Fibroblast of skin of scalp (primary cell): ENCODE measurements around the gene TMCO4. TPM values are rescaled to one million over a fixed set of nuclear protein-coding genes. Genes with fewer than 3 reads are reported as not detected.
"Not testable (repeated sequence)": the region's sequence is repeated elsewhere in the genome, so short reads cannot be mapped to it uniquely, and the experiment has no call there.

ENCODE experiments used
- DNase-seq: peaks from one replicate; pipeline ENCODE4 v3.0.0-alpha.2; 2013
- polyA plus RNA-seq, 2 experiments: library from polyadenylated mRNA; unstranded; fragments of 120-200 nt; gene quantifications; one replicate each; pipeline ENCODE4 v1.2.1, GENCODE V29; 2013; ENCODE audit not compliant: insufficient read length in 2 of 2

The TMCO4 gene
- 4.9 TPM for polyA plus RNA-seq (2013, experiment 1 of 2; ENCODE audit: insufficient read length)
- 3.8 TPM for polyA plus RNA-seq (2013, experiment 2 of 2; ENCODE audit: insufficient read length)

DNA sequence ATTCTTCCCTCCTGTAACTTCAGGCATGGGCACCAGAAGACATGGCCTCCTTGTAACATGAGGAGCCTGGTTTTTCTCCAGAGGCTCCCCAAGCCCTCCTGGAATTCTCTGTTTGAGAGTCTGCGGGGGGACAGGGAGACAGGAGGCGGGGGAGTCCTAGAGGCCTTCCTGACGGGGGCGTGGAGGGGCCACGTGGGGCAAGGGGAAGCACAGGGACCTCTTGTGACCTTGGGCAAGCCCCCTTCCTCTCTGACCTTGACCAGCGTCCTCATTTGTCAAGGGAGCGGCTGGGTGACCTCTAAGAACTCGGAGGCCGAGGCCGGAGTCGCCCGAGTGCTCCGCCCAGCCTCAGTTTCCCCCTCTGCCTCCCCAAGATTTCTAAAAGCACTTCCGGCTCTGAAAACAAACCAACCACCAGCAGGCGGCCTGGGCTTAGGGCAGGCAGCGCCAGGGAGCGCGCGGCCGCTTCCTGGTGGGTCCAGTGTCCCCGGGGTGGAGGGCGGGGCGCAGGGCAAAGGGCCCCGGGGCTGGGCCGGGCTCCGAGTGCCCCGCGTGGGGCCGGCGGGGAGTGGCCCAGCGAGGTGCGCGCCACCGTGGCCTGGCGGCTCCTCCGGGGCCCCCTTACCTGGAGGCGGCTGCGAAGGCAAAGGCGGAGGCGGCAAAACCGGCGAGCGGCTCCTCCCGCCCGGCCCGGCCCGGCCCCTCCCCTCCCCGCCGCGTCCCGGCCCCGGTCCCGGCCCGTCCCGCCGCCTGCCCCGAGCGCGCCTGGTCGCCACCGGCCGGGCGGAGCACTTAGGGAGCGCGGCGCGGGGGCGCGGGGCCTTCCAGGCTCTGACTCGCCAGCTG, at the start of gene TMCO4:
Gene TMCO4, minus strand, starts transcription at position 687 of the 846 bp plus-strand sequence. CDS start 19,158 bp downstream, outside the sequence.
- peak; percentile 56 for DNase-seq

DNA sequence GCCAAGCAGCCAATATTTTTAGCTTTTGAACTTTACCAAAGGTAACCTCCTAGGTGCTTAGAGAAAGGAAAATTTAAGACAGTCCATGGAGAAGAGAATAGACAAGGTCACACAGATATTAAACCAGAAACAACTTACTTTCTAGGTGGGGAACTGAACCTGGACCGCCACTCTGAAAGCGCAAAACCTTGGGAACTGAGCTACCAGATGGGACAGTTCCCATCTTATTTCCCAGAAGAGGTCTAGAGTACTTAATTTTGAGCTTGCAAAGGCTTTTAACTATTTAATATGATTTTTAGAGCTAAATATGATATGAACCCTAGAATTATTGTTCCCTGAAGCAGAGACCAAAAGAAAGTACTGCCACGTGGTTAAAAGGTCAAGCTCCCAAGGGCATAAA, 49.6 kb upstream of the TMCO4 start:
- not testable (repeated sequence) for DNase-seq

DNA sequence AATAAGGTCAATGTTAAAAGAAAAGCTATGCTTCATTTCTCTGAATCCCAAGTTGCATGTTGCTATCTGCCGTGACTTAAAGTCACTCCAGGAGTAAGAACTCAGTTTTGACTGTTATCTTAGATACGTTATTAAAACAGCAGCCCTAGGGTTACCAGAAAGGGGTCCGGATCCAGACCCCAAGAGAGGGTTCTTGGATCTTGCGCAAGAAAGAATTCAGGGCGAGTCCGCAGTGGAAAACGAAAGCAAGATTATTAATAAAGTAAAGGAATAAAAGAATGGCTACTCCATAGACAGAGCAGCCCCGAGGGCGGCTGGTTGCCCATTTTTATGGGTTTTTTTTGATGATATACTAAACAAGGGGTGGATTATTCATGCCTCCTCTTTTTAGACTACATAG, 47.6 kb upstream of the TMCO4 start:
- not testable (repeated sequence) for DNase-seq

DNA sequence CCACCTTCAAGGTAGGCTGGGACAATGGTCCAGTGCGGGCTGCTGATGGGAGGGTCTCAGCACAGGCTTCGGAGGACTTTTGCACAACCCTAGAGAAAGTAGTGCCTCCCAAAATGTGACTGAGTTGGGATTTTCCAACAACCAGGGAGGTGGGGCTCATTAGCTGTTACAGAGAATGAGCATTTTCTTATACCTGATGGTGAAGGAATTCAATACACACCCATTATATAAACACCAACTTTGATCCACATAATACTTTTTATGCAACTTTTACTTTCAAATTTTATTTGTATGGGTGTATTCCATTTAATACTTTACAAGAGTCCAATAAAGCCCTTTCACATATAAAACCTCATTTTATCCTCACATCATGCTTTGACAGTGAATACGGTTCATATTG, 46.6 kb upstream of the TMCO4 start:
- DNase-seq = no peak

DNA sequence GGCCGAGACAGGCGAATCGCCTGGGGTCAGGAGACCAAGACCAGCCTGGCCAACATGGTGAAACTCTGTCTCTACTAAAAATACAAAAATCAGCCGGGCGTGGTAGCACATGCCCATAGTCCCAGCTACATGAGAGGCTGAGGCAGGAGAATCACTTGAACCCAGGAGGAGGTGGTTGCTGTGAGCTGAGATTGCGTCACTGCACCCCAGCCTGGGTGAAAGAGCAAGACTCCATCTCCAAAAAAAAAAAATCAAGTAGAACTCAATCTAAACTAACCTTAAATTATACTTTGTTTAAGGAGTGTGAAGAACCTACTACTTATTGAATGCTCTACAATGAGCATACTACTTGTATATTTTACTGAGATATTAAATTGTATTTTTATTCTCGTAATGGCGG, 45.8 kb upstream of the TMCO4 start:
- DNase-seq = no peak

DNA sequence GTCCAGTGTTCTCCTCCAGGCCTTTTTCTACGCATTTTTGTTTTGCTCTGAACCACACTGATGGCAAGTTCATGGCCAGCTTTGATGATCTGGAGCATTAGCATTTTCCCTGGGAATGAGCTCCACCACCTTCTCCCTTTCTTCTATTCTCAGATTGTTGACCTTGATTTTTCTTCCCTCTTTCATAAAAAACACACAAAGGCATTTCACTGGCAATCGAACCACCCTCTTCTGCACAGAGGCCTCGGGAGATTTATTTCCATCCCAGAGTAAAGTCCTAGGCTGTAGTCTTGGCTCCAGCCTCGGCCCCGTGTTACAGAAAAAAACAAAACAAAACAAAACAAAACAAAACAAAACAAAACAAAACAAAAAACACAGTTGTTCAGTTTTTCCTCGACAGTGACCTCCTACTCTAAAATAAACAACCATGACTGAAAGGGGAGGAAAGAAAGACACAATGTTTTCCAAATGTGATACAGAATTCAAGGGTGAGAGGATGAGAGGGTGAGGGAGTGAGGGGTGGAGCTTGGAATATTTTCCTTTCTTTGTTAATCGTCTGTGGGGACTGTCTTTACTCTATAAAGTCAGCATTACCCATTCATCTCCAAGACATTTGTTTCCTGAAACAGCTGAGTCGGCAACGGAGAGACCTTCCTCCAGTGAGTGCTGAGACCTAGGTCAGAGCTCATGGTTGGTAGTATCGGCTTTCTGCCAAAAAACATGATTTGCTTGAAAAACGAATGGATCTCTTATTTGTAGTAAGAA, 45.2 kb upstream of the TMCO4 start:
- no peak for DNase-seq

DNA sequence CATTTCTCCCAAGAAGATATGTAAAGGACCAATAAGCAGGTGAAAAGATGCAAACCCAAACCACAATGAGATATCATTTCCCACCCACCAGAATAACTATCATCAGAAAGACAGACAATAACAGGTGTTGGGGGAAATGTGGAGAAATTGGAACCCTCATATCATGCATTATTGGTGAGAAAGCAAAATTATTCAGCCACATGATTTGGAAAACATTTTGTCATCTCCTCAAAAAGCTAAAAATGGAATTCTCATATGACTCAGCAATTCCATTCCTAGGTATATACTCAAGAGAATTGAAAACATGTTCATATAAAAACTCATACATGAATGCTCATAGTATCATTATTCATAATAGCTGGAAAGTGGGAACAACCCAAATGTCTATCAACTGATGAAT, 40.5 kb upstream of the TMCO4 start:
- DNase-seq = peak; percentile 12

DNA sequence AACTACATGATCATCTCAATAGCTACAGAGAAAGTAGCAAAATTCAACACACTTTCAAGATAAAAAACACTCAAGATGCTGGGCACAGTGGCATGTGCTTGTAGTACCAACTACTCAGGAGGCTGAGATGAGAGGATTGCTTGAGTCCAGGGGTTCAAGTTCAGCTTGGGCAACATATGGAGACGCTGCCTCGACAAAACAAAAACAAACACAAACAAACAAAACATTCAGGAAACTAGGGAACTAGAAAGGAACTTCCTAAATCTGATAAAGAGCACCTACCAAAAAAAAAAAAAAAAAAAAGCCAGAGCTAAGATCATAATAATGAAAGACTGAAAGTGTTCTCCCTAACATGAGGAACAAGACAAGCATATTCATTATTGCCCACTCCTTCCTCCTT, 38.1 kb upstream of the TMCO4 start:
- DNase-seq = no peak

DNA sequence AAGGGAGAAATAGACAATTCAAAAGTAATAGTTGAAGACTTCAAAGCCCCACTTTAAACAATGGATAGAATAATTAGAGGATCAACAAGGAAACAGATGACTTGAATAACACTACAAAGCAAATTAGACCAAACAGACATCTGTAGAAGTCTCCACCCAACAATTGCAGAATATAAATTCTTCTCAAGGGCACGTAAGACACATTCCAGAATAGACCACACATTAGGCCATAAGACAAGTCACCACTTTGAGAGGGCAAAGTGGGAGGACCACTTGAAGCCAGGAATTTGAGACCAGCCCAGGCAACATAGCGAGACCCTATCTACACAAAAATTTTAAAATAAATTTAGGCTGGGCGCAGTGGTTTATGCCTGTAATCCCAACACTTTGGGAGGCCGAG, 35.9 kb upstream of the TMCO4 start:
- peak; percentile 29 for DNase-seq

DNA sequence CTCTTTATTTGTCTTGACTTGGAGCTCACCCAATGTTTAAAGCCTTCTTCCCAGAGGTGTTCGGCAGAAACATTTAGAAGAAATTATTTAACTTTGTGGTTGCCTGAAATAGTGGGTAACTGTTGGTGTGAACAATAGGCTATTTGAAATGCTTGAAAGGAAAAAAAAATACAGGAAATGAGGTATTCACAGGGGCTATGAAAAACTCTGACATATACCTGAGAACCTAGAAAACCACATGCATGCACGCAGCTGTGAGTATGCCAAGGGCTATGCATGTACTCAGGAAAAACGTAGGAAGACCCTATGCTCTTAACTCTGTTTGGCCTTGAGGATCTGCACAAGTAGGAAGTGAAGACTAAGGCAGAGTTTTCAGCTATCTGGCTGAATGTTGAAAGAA, 31.7 kb upstream of the TMCO4 start:
- DNase-seq = no peak

DNA sequence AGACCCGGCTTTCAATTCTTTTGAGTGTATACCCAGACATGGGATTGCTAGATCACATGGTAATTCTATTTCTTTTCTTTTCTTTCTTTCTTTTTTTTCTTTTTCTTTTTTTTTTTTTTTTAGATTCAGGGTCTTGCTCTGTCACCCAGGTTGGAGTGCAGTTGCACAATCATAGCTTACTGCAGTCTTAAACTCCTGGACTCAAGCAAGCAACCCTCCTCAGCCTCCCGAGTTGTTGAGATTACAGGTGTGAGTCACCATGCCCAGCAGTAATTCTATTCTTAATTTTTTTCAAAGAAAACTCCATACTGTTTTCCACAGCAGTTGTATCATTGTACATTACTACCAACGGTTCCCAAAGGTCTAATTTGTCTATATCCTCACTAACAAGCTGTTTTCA, 28.8 kb upstream of the TMCO4 start:
- no peak for DNase-seq

DNA sequence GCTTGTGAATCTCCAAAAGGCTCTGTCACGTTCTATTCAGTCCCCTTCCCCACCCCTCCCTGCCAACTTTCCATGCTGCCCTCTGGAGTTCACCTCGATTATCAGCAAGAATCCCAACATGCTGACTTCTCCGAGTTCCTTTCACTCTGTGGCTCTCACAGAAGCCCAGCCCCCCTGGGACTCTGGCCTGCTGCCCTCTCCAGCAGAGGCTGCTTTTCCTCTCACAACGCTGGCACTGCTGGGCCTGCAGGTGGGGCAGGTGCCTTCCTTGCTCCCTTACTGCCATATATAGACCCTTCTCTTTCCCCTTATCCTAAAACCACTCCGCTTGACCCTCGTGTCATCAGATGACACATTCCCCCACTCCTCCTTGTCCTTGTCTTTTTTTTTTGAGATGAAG, 25.6 kb upstream of the TMCO4 start:
- DNase-seq = no peak

DNA sequence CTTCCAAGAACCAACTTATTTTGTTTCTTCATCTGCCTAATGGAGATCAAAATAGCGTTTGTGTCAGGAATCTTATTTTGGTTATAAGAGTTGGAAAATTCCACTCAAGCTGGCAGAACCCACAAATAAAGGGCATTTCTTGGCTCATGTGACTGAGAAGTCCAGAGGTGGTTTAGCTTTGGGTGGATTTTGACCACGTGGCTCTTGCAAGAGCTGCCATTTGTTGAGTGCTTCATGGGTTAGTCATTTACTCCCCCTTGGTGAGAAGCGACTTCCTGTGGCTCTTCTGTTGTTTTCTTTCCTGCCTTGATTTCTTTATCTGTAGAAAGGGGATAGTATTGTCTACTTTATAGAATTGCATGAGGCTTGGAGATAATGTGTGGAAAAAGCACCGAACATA, 24.8 kb upstream of the TMCO4 start:
- peak; percentile 30 for DNase-seq

DNA sequence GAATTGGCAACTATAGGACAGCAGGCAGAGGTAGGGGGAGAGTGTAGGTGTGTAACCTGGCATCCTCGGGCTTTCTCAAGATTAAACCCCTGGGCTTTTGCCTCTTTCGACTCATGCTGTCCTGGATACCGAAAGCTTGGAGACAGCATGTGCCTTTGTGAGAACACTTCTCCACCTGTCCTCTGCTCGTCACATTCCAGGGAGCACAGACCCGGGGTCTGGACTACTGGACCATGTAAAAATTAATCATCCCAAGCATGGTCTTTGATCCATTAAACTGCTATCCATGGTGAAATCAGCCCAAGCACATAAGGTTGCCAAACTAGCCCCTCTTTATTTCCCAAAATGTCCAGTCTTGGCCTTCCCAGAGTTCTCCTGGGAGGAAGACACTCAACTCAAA, 24.3 kb upstream of the TMCO4 start:
- no peak for DNase-seq

DNA sequence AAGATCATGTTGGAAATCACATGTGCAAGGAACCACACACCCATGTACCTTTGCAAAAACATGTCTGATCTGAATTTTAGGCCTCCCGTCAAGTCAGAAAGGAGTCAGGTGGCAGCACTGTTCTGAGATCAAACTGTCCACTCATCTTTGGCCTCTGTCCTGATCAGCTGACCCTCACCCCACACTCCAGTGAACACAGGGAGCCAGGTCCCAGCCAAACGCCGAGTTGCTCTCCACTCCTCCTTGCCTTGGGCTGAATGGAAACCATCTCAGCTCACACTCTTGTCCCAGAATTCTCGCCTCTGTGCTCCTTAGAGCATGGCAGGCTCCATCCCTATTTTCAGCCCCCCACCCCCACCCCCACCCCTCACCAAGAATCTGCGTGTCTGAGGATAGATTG, 20.0 kb upstream of the TMCO4 start:
- no peak for DNase-seq

DNA sequence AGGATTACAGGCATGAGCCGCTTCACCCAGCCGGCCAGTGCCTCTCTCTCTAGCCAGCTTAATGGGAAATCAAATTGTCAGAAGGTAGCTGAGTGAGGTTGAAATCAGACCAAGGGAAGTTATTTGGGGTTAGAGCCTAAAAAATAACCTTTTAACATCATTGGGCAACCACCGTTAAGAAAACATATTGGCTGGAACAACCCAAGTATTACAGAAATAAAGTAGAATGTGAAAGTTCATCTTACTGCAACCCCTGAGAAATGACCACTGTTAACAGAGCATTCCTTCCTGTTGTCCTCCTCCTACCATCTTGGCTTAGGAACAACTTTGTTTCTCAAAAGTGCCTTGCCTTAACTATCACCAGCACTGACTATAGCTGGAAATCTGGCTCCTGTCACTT, 18.6 kb upstream of the TMCO4 start:
- DNase-seq = no peak

DNA sequence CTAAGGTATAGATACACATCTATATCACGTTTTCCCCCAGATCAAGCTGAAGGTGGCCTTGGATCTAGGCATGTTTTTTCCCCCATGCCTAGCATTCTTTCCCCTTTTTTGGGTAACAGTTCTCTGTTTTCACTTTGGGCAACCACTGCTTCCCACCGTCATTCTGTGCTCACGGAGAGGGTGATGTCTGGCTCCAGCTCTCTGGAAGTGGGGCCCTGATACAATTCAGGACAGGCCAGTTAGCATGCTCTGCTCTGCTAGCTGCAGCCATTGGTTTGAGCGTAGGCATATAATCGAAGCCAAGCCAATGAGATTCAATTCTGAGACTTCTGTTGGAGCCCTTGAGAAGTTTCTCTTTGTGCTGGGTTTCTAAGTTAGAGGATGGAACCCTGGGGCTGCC, 17.4 kb upstream of the TMCO4 start:
- DNase-seq = no peak

DNA sequence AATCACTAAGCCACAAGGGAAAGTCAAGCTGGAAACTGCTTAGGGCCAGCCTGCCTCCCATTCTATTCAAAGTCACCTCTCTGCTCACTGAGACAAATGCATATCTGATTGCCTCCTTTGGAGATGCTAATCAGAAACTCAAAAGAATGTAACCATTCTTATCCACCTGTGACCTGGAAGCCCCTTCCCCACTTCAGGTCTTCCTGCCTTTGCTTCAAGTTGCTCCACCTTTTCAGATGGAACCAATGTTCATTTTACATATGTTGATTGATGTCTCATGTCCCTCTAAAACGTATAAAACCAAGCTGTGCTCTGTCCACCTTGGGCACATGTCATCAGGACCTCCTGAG, 17.0 kb upstream of the TMCO4 start:
- not testable (repeated sequence) for DNase-seq

DNA sequence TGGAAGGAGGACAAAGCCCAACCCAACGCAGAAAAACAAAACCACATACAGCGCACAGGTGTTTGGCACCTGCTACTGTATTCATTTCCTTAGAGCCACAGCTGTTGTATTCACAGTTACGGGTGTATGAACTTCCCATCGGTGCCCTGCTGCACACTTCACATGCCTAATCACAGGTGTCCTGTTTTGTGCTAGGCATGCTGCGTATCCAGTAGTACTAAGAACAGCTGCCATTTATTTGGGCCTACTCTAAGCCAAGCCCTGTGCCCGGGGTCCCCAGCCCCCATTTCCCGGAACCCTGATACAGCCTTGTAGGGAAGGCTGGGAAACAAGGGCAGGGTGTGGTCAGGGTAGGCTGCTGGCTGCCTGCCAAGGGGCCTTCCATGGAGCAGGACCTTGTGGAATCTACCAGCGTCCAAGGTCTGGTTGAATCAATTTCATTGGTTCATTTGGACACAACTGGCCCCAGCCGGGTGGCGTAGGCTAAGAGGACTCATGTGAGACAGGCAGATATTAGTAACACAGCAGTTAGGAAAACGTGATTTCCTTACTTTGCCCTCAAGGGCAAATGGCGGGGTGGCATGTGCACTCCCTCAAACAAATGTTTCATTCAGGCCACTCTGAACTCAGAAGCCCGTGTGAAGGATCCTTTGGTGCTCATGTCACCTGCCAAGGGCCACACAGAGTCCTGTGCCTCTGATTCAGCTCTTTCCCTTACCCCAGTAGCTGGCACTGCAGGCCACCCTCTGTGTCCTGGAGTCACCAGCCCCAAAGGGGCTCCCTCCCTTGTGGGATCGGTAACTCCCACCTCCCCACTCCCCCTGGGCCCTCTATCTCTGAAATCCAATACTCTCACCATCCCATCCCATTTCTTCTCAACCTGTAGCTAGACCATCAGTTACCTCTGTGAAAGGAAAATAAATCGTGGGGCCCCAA, 16.4 kb upstream of the TMCO4 start:
- no peak for DNase-seq

DNA sequence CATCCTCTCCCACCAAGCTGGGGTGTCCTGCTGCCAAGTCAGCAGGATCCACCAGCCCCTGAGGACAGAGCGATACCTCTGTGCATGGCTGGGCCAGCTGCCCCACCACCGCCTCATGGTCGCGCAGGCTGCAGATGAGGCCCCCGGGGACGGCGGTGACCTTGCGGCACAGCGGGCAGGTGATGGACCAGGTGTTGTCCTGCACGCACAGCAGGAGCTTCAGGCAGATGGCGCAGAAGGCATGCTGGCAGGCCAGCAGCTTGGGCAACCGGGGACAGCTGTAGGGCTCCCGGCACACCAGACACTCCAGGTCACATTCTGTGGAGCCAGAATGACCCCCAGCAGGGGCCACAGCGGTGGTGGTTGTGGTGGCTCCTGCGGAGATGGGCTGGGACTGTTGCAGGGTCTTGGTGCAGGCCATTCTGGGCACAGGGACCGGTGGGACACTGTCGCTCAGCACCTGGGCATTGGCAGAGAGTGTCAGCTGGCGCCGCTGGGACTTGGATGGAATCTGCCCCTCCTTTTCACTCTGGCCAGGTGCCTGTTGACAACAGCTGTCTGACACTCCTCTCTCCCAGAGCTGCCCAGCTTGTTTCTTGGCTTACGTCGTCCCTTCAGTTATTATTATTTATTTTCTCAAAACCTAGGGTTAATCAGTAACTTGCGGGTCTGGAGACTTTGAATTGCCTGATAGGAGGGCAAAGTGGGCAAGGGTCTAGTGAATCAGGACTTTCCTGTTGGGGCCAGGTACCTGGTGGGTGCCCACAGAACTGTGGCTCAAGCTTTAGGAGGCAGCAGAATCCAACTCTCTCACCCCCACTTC, 15.2 kb upstream of the TMCO4 start, which contains the start of gene RNF186:
Gene RNF186, minus strand, starts transcription at position 603 of the 823 bp plus-strand sequence. Its CDS starts 182 bp downstream, at position 421.
- DNase-seq = no peak

DNA sequence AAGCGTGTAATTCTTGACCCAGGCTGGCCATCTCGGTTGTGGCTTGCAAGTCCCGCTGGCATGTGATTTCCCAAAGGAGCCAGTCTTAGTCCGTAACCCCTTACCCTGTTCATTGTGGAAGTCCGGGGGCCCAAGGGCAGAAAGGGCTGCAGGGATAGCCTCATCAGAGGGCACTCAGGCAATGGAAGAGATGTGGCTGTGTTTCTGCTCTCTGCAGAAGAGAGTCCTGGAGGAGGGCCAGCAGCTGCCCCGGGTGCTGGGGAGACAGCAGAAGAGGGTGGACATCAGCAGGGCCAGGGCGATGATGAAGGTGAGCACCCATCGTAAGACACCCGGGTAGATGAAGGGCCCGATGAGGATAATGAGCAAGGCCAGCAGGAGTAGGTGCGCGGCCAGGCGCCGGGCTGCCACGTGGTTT, 14.5 kb upstream of the TMCO4 start:
- no peak for DNase-seq

DNA sequence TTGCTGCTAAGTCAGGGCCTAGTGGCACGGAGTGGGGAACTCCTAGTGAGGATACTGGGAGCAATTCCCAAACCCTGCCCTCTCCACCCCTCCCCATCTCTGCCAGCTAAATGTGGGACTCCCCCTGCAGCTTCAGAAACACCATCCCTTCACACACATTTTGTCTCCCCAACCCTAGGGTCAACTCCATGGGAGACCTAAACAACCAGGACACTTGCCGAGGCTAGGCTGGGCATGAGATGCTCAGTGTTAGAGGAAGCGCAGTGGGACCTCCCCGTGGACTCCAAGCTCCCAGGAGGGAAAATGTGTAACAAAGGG, 13.9 kb upstream of the TMCO4 start:
- no peak for DNase-seq
